ENCODE results near the gene TGM2.

Gene TGM2

GRCh38 chr20:38165089-38165965 lies at the start of gene TGM2:
TSS of gene TGM2 (minus strand) at chr20:38165270. CDS start at chr20:38165198, 72 bp downstream.
- peak; percentile 92 for DNase-seq (ENCODE audit: low spot score)

- no peak for DNase-seq (ENCODE audit: low spot score)
Observed at GRCh38 chr20:38214256-38215193, 49.5 kb upstream of the TGM2 start.

- no peak for DNase-seq (ENCODE audit: low spot score)
Observed at GRCh38 chr20:38213607-38213940, 48.5 kb upstream of the TGM2 start.

GRCh38 chr20:38212806-38213606 lies 47.9 kb upstream of the TGM2 start:
- DNase-seq (ENCODE audit: low spot score): no peak

GRCh38 chr20:38211200-38212097 lies 46.4 kb upstream of the TGM2 start:
- DNase-seq (ENCODE audit: low spot score): no peak

GRCh38 chr20:38210741-38211140 lies 45.7 kb upstream of the TGM2 start:
- DNase-seq (ENCODE audit: low spot score): no peak

- no peak for DNase-seq (ENCODE audit: low spot score)
Observed at GRCh38 chr20:38209736-38210405, 44.8 kb upstream of the TGM2 start.

- DNase-seq (ENCODE audit: low spot score): no peak
Observed at GRCh38 chr20:38209054-38209675, 44.1 kb upstream of the TGM2 start.

GRCh38 chr20:38208523-38208922 lies 43.5 kb upstream of the TGM2 start:
- no peak for DNase-seq (ENCODE audit: low spot score)

GRCh38 chr20:38208088-38208487 lies 43.0 kb upstream of the TGM2 start:
- DNase-seq (ENCODE audit: low spot score): no peak

- DNase-seq (ENCODE audit: low spot score): no peak
Observed at GRCh38 chr20:38207621-38208020, 42.6 kb upstream of the TGM2 start.

GRCh38 chr20:38205001-38205400 lies 39.9 kb upstream of the TGM2 start:
- DNase-seq (ENCODE audit: low spot score): no peak

- no peak for DNase-seq (ENCODE audit: low spot score)
Observed at GRCh38 chr20:38203981-38204357, 38.9 kb upstream of the TGM2 start.

- no peak for DNase-seq (ENCODE audit: low spot score)
Observed at GRCh38 chr20:38203337-38203980, 38.4 kb upstream of the TGM2 start.

- no peak for DNase-seq (ENCODE audit: low spot score)
Observed at GRCh38 chr20:38202982-38203293, 37.9 kb upstream of the TGM2 start.

- DNase-seq (ENCODE audit: low spot score): no peak
Observed at GRCh38 chr20:38202153-38202981, 37.3 kb upstream of the TGM2 start.

- DNase-seq (ENCODE audit: low spot score): no peak
Observed at GRCh38 chr20:38201356-38201755, 36.3 kb upstream of the TGM2 start.

GRCh38 chr20:38200646-38201045 lies 35.6 kb upstream of the TGM2 start:
- no peak for DNase-seq (ENCODE audit: low spot score)
